ENCODE measurements around the gene WDR20.
"Not testable (repeated sequence)": the region's sequence is repeated elsewhere in the genome, so short reads cannot be mapped to it uniquely, and the experiment has no call there.

WDR20 gene

GRCh38 chr14:102139286-102140026 is at the start of gene WDR20:
Gene WDR20, plus strand, starts transcription at chr14:102139897. Its CDS starts 27 bp downstream, at chr14:102139924.
- peak; percentile 98 to 99 for DNase-seq (ENCODE audit: low read depth in 2 of 2)

- DNase-seq (ENCODE audit: low read depth in 2 of 2) = no peak
Observed at GRCh38 chr14:102090713-102091112, 49.0 kb upstream of the WDR20 start.

GRCh38 chr14:102092806-102093205 is 46.9 kb upstream of the WDR20 start:
- no peak for DNase-seq (ENCODE audit: low read depth in 2 of 2)

GRCh38 chr14:102094101-102094500 is 45.6 kb upstream of the WDR20 start:
- no peak for DNase-seq (ENCODE audit: low read depth in 2 of 2)

- no peak for DNase-seq (ENCODE audit: low read depth in 2 of 2)
Observed at GRCh38 chr14:102095231-102095870, 44.3 kb upstream of the WDR20 start.

- no peak for DNase-seq (ENCODE audit: low read depth in 2 of 2)
Observed at GRCh38 chr14:102095871-102096568, 43.7 kb upstream of the WDR20 start.

- DNase-seq (ENCODE audit: low read depth in 2 of 2) = peak; percentile 48 to 57
Observed at GRCh38 chr14:102096569-102097188, 43.0 kb upstream of the WDR20 start.

- DNase-seq (ENCODE audit: low read depth in 2 of 2) = no peak
Observed at GRCh38 chr14:102097441-102098135, 42.1 kb upstream of the WDR20 start.

GRCh38 chr14:102103062-102103695 is 36.5 kb upstream of the WDR20 start:
- DNase-seq (ENCODE audit: low read depth in 2 of 2) = no peak

- no peak for DNase-seq (ENCODE audit: low read depth in 2 of 2)
Observed at GRCh38 chr14:102105369-102105768, 34.3 kb upstream of the WDR20 start.

- not testable (repeated sequence) for DNase-seq (ENCODE audit: low read depth in 2 of 2)
Observed at GRCh38 chr14:102109332-102109731, 30.4 kb upstream of the WDR20 start.

GRCh38 chr14:102111101-102111500 is 28.6 kb upstream of the WDR20 start:
- no peak for DNase-seq (ENCODE audit: low read depth in 2 of 2)

GRCh38 chr14:102116361-102117180 is 23.1 kb upstream of the WDR20 start:
- DNase-seq (ENCODE audit: low read depth in 2 of 2) = no peak

- no peak for DNase-seq (ENCODE audit: low read depth in 2 of 2)
Observed at GRCh38 chr14:102117852-102118251, 21.8 kb upstream of the WDR20 start.

- DNase-seq (ENCODE audit: low read depth in 2 of 2) = no peak
Observed at GRCh38 chr14:102120888-102121287, 18.8 kb upstream of the WDR20 start.

GRCh38 chr14:102121567-102121966 is 18.1 kb upstream of the WDR20 start:
- DNase-seq (ENCODE audit: low read depth in 2 of 2) = no peak

- DNase-seq (ENCODE audit: low read depth in 2 of 2) = no peak
Observed at GRCh38 chr14:102124419-102124818, 15.3 kb upstream of the WDR20 start.

- DNase-seq (ENCODE audit: low read depth in 2 of 2) = no peak
Observed at GRCh38 chr14:102125546-102125945, 14.2 kb upstream of the WDR20 start.

- no peak for DNase-seq (ENCODE audit: low read depth in 2 of 2)
Observed at GRCh38 chr14:102126807-102127455, 12.8 kb upstream of the WDR20 start.

GRCh38 chr14:102131741-102132140 is 8.0 kb upstream of the WDR20 start:
- no peak for DNase-seq (ENCODE audit: low read depth in 2 of 2)

Data from activated CD8-positive, alpha-beta memory T cell treated with anti-CD3 and anti-CD28 coated beads for 4 hours (primary cell).